ENCODE results near the gene RAB40C. TPM values are rescaled to one million over a fixed set of nuclear protein-coding genes. Genes with fewer than 3 reads are reported as not detected.

The RAB40C gene
- total RNA-seq, 1 donor from 2014 or later = 6.0 TPM

DNA sequence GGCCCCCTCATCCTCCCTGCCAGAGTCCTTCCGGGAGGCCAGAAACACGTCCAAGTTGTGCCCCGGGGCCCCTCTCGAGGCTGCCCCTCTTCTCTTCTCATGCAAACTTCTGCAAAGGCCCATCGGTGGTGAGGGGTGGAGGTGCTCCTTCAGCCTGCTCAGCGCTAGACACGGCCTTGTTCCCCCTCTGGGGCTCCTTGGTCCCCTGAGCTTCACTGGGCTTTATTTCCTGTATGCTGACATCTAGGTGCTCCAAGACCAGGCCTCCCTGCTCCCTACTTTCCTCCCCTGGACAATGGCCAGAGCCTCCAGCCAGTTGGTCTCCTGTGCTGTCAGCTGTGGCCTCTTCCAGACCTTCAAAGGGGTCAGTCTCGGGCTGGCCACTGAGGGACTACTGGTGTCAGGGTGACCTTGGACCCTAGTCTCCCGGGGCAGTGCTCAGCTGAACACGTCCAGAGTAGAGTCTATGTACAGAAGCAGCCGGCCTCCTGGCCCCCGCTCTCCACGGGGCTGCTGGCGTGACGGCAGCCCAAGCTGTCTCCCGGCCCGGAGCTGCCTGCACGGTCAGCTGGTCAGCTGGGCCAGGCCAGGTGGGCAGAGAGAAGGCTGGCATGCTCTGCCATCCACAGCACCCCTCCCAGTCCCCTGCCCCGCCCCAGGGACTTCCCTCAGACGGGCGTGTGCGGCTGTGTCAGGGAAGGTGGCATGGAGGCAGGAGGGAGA, 31.4 kb upstream of the RAB40C start:
- no peak overlapping the region for H3K27ac Mint-ChIP-seq
- Histone ChIP-seq H2AFZ (replicated peaks) (no peak overlapping the region), H3K4me1 (peaks cover 5% of the 10 kb centered on the region), H3K27ac (no peak overlapping the region), H3K4me2 (no peak overlapping the region), H4K20me1 (ENCODE audit: low read depth) (peaks cover 10% of the 10 kb centered on the region), H3K27me3 (peaks cover 64% of the 10 kb centered on the region), H3K79me2 (ENCODE audit: low read depth) (no peaks in the 10 kb centered on the region), H3K9me3 (ENCODE audit: low read depth) (no peaks in the 10 kb centered on the region), H3K36me3 (no peaks in the 10 kb centered on the region), H3F3A (ENCODE audit: low read depth) (peaks cover 12% of the 10 kb centered on the region), H3K4me3 (no peak overlapping the region), H3K9ac (no peak overlapping the region)
- peaks cover 24% of the 10 kb centered on the region for H3K27me3 Mint-ChIP-seq (ENCODE audit: insufficient read depth, low read depth)
- H3K36me3 Mint-ChIP-seq = no peaks in the 10 kb centered on the region
- H3K4me3 Mint-ChIP-seq = no peak overlapping the region
- H3K4me1 Mint-ChIP-seq = peaks cover 10% of the 10 kb centered on the region
- TF ChIP-seq, protein P1, sequence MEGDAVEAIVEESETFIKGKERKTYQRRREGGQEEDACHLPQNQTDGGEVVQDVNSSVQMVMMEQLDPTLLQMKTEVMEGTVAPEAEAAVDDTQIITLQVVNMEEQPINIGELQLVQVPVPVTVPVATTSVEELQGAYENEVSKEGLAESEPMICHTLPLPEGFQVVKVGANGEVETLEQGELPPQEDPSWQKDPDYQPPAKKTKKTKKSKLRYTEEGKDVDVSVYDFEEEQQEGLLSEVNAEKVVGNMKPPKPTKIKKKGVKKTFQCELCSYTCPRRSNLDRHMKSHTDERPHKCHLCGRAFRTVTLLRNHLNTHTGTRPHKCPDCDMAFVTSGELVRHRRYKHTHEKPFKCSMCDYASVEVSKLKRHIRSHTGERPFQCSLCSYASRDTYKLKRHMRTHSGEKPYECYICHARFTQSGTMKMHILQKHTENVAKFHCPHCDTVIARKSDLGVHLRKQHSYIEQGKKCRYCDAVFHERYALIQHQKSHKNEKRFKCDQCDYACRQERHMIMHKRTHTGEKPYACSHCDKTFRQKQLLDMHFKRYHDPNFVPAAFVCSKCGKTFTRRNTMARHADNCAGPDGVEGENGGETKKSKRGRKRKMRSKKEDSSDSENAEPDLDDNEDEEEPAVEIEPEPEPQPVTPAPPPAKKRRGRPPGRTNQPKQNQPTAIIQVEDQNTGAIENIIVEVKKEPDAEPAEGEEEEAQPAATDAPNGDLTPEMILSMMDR (IDR thresholded peaks at IDR 0.05) = no peak
- TF ChIP-seq EZH2 (IDR thresholded peaks at IDR 0.05) (no peak), EZH2phosphoT487 (IDR thresholded peaks at IDR 0.05) (no peak)
- no peak for DNase-seq (ENCODE audit: low spot score)
- peaks cover 2% of the 10 kb centered on the region for H3K9me3 Mint-ChIP-seq

DNA sequence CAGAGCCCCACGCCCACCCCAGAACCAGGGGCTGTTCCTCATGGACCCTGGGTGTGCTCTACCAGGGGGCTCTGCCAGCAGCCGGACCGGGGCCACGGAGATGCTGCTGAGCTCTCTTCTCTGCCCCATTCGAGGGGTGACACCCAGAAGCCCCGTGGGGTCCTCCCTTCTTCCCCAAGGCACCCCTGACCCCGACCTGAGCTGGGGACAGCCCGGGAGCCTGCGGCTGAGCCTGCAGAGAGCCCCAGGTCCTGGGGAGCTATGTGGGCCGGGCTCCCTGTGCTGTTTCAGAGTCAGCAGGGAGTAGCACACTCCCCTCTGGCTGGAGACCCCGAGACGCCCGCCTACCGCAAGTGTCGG, 30.9 kb upstream of the RAB40C start:
- Histone ChIP-seq H3K36me3 (no peaks in the 10 kb centered on the region), H3K27me3 (peaks cover 70% of the 10 kb centered on the region), H3K27ac (no peak overlapping the region), H3K9ac (no peak overlapping the region), H3F3A (ENCODE audit: low read depth) (peaks cover 12% of the 10 kb centered on the region), H3K79me2 (ENCODE audit: low read depth) (no peaks in the 10 kb centered on the region), H3K4me1 (peaks cover 5% of the 10 kb centered on the region), H2AFZ (replicated peaks) (no peak overlapping the region), H3K4me3 (no peak overlapping the region), H4K20me1 (ENCODE audit: low read depth) (peaks cover 10% of the 10 kb centered on the region), H3K4me2 (no peak overlapping the region), H3K9me3 (ENCODE audit: low read depth) (no peaks in the 10 kb centered on the region)
- Mint-ChIP-seq H3K4me3 (no peak overlapping the region), H3K27me3 (ENCODE audit: insufficient read depth, low read depth) (peaks cover 24% of the 10 kb centered on the region), H3K9me3 (peaks cover 2% of the 10 kb centered on the region), H3K36me3 (no peaks in the 10 kb centered on the region), H3K27ac (no peak overlapping the region), H3K4me1 (peaks cover 10% of the 10 kb centered on the region)
- TF ChIP-seq EZH2 (IDR thresholded peaks at IDR 0.05) (no peak), EZH2phosphoT487 (IDR thresholded peaks at IDR 0.05) (no peak)
- TF ChIP-seq, protein P1 (IDR thresholded peaks at IDR 0.05) = no peak
- no peak for DNase-seq (ENCODE audit: low spot score)

DNA sequence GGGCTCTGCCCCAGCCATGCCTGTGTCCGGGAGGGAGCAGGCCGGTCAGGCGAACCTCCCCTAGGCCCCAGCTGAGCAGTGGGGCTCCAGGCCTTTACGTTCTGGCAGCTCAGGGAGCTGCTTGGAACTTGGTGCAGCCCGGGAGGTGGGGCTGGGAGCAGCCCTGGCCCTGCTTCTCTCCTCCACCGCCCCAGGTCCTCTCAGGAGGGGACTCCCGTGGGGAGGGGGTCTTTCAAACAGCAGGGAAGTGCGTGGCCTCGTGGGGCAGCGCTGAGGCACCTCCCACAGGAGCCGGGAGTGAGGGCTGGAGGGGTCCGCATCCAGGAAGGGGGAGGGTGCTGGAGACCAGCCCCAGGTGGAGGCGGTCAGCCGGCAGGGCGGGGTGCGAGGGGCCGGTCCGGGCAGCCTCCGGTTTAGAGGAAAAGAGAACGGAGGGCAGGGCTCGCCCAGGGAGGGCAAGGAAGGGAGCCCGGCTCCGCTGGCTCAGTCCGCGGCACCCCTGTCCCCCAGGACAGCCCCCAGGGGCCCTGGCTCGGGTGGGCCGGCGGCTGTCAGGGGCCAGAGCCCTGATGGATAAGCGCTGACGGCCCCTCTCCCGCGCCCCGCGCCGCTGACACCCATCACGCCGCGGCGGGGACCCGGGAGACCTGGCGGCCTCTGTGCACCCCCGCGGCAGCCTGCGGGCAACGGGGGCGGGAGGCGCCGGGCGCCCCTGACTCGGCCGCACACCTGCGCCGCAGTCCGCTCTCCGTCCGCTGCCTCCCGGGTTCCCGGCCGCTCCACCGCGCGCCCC, 30.3 kb upstream of the RAB40C start:
- peak overlapping the region; percentile 72 for H3K4me2 ChIP-seq
- peaks cover 24% of the 10 kb centered on the region for H3K27me3 Mint-ChIP-seq (ENCODE audit: insufficient read depth, low read depth)
- peak overlapping the region; percentile 31 for H3K4me3 ChIP-seq
- no peak overlapping the region for H3K27ac ChIP-seq
- no peaks in the 10 kb centered on the region for H3K36me3 Mint-ChIP-seq
- peaks cover 70% of the 10 kb centered on the region for H3K27me3 ChIP-seq
- TF ChIP-seq EZH2phosphoT487 (IDR thresholded peaks at IDR 0.05) (peak; percentile 85), EZH2 (IDR thresholded peaks at IDR 0.05) (peak; percentile 89)
- TF ChIP-seq, protein P1 (IDR thresholded peaks at IDR 0.05) = no peak
- peaks cover 2% of the 10 kb centered on the region for H3K9me3 Mint-ChIP-seq
- no peak for DNase-seq (ENCODE audit: low spot score)
- no peaks in the 10 kb centered on the region for H3K9me3 ChIP-seq (ENCODE audit: low read depth)
- no peak overlapping the region for H2AFZ ChIP-seq (replicated peaks)
- H3K4me1 Mint-ChIP-seq = peaks cover 7% of the 10 kb centered on the region
- H3K4me3 Mint-ChIP-seq = no peak overlapping the region
- peaks cover 8% of the 10 kb centered on the region for H3F3A ChIP-seq (ENCODE audit: low read depth)
- H4K20me1 ChIP-seq (ENCODE audit: low read depth) = peaks cover 10% of the 10 kb centered on the region
- no peaks in the 10 kb centered on the region for H3K79me2 ChIP-seq (ENCODE audit: low read depth)
- no peaks in the 10 kb centered on the region for H3K36me3 ChIP-seq
- no peak overlapping the region for H3K9ac ChIP-seq
- peaks cover 5% of the 10 kb centered on the region for H3K4me1 ChIP-seq
- no peak overlapping the region for H3K27ac Mint-ChIP-seq

Data from neural progenitor cell (in vitro differentiated cells).